H1 (cell line): ENCODE measurements around the gene PHACTR1. TPM values are rescaled to one million over a fixed set of nuclear protein-coding genes. Genes with fewer than 3 reads are reported as not detected.
"Not testable (repeated sequence)": the region's sequence is repeated elsewhere in the genome, so short reads cannot be mapped to it uniquely, and the experiment has no call there.

Experiments
- CTCF ChIA-PET: fragments of 300-600 bp; sonication (Branson Sonifier 250); formaldehyde crosslinking; loops from one replicate; lab custom pipeline; 2021; ENCODE audit not compliant: partially characterized antibody; lab: Charles Lee
- POLR2A ChIA-PET: fragments of 300-600 bp; sonication (Branson Sonifier 250); formaldehyde crosslinking; loops from one replicate; lab custom pipeline; 2021; ENCODE audit warnings: inconsistent platforms; ENCODE audit not compliant: partially characterized antibody; lab: Charles Lee
- DNase-seq, 2 experiments: peaks; one replicate each; pipeline versions ENCODE4 v3.0.0 to v3.0.0-alpha.2; 2010 to 2022; ENCODE audit warnings: low spot score in 2 of 2, low read depth in 1 of 2, mixed read lengths in 1 of 2
- FAIRE-seq: peaks from 2 replicates; lab custom pipeline; 2011; peaks lifted over from hg19 to GRCh38; lab: Jason Lieb, UNC
- H2AFZ ChIP-seq: 2 replicates; pipeline ENCODE4 v1.8.1; 2012; ENCODE audit warnings: low read length, inconsistent platforms
- H2AK5ac ChIP-seq: 2 replicates; pipeline ENCODE4 v1.6.1; 2013; ENCODE audit warnings: low read depth, low read length
- H2BK120ac ChIP-seq: replicated peaks from 2 replicates; pipeline ENCODE3; 2013; ENCODE audit warnings: low read depth, low read length, inconsistent platforms
- H2BK12ac ChIP-seq: 2 replicates; pipeline ENCODE4 v1.6.1; 2013; ENCODE audit warnings: low read depth, low read length
- H2BK15ac ChIP-seq: 2 replicates; pipeline ENCODE4 v1.6.1; 2013; ENCODE audit warnings: low read length
- H2BK20ac ChIP-seq: 2 replicates; pipeline ENCODE4 v1.6.1; 2013; ENCODE audit warnings: low read length
- H2BK5ac ChIP-seq: 2 replicates; pipeline ENCODE4 v1.6.1; 2013; ENCODE audit warnings: low read depth, low read length
- H3K14ac ChIP-seq: 2 replicates; pipeline ENCODE4 v1.6.1; 2013; ENCODE audit warnings: inconsistent platforms; ENCODE audit not compliant: insufficient read length
- H3K18ac ChIP-seq: 2 replicates; pipeline ENCODE4 v1.6.1; 2013; ENCODE audit warnings: low read length; ENCODE audit errors: extremely low read depth
- H3K23ac ChIP-seq: 2 replicates; pipeline ENCODE4 v1.6.1; 2013; ENCODE audit warnings: inconsistent platforms; ENCODE audit not compliant: insufficient read length
- H3K23me2 ChIP-seq: 2 replicates; pipeline ENCODE4 v1.6.1; 2013; ENCODE audit warnings: low read depth, low read length
- H3K27ac ChIP-seq: 2 replicates; pipeline ENCODE4 v1.6.1; 2011; ENCODE audit warnings: low read depth, low read length, inconsistent platforms
- H3K27me3 ChIP-seq, 4 experiments: replicated peaks in 1 of 4; 1 replicate in 1 of 4; 2 replicates in 3 of 4; pipeline versions ENCODE4 v1.6.1 to v1.8.1; 2011 to 2013; ENCODE audit warnings: low read length in 3 of 4, mild to moderate bottlenecking in 3 of 4, inconsistent platforms in 2 of 4, mixed read lengths in 2 of 4, moderate library complexity in 1 of 4; ENCODE audit not compliant: control insufficient read depth in 3 of 4, insufficient read depth in 3 of 4; ENCODE audit errors: extremely low read depth in 1 of 4
- H3K36me3 ChIP-seq, 4 experiments: 2 replicates each; pipeline versions ENCODE4 v1.6.1 to v1.8.1; 2011 to 2013; ENCODE audit warnings: mild to moderate bottlenecking in 4 of 4, low read length in 3 of 4, moderate library complexity in 2 of 4, control low read depth in 1 of 4, inconsistent platforms in 1 of 4; ENCODE audit not compliant: insufficient read depth in 4 of 4, control insufficient read depth in 2 of 4
- H3K4ac ChIP-seq: replicated peaks from 2 replicates; pipeline ENCODE3; 2013; ENCODE audit warnings: low read length, low read depth, mixed read lengths, inconsistent platforms; ENCODE audit not compliant: insufficient read length
- H3K4me1 ChIP-seq, 4 experiments: replicated peaks in 1 of 4; 1 replicate in 1 of 4; 2 replicates in 3 of 4; pipeline versions ENCODE4 v1.6.1 to v1.8.1; 2011 to 2013; ENCODE audit warnings: low read length in 3 of 4, inconsistent platforms in 2 of 4, mixed read lengths in 1 of 4; ENCODE audit not compliant: insufficient read depth in 4 of 4, control insufficient read depth in 3 of 4
- H3K4me2 ChIP-seq, 2 experiments: 2 replicates each; pipeline versions ENCODE4 v1.6.1 to v1.8.1; 2011 to 2013; ENCODE audit warnings: low read depth in 2 of 2, low read length in 2 of 2, control low read depth in 1 of 2, inconsistent platforms in 1 of 2, mild to moderate bottlenecking in 1 of 2; ENCODE audit not compliant: insufficient read depth in 1 of 2
- H3K4me3 ChIP-seq, 4 experiments: fragments of 200-600, 300-600 bp in 1 of 4; sonication (generic), shearing (Covaris generic), sonication (Bioruptor Twin) in 1 of 4; 2 replicates each; pipeline versions ENCODE4 v1.5.1 to v1.8.1; 2011 to 2016; ENCODE audit warnings: low read length in 4 of 4, low read depth in 3 of 4, control low read depth in 2 of 4, inconsistent platforms in 2 of 4, mild to moderate bottlenecking in 2 of 4, mixed read lengths in 1 of 4, moderate library complexity in 1 of 4; ENCODE audit not compliant: insufficient read depth in 2 of 4; ENCODE audit errors: extremely low read depth in 1 of 4
- H3K56ac ChIP-seq: replicated peaks from 2 replicates; pipeline ENCODE3; 2013; ENCODE audit warnings: low read depth, mild to moderate bottlenecking, mixed read lengths, low read length, inconsistent platforms; ENCODE audit not compliant: insufficient read length
- H3K79me1 ChIP-seq: 2 replicates; pipeline ENCODE4 v1.6.1; 2013; ENCODE audit warnings: low read depth, low read length, control low read depth
- H3K79me2 ChIP-seq, 2 experiments: 2 replicates each; pipeline versions ENCODE4 v1.6.1 to v1.8.1; 2012 to 2013; ENCODE audit warnings: low read length in 2 of 2, mild to moderate bottlenecking in 2 of 2, inconsistent platforms in 1 of 2; ENCODE audit not compliant: insufficient read depth in 2 of 2, control insufficient read depth in 1 of 2
- H3K9ac ChIP-seq, 4 experiments: replicated peaks in 1 of 4; 1 replicate in 1 of 4; 2 replicates in 3 of 4; pipeline versions ENCODE4 v1.6.1 to v1.8.1; 2011 to 2013; ENCODE audit warnings: low read depth in 3 of 4, low read length in 3 of 4, control low read depth in 2 of 4, mild to moderate bottlenecking in 2 of 4, moderate library complexity in 2 of 4, inconsistent platforms in 1 of 4; ENCODE audit errors: extremely low read depth in 1 of 4
- H3K9me3 ChIP-seq, 2 experiments: 2 replicates each; pipeline versions ENCODE4 v1.6.1 to v1.8.1; 2012 to 2013; ENCODE audit warnings: mild to moderate bottlenecking in 2 of 2, moderate library complexity in 2 of 2, control low read depth in 1 of 2, inconsistent platforms in 1 of 2, low read depth in 1 of 2, low read length in 1 of 2, mixed read lengths in 1 of 2; ENCODE audit not compliant: insufficient read depth in 2 of 2
- H4K20me1 ChIP-seq, 2 experiments: replicated peaks in 1 of 2; 2 replicates each; pipeline versions ENCODE3 to v1.8.1; 2011 to 2013; ENCODE audit warnings: inconsistent platforms in 2 of 2, low read length in 2 of 2, mild to moderate bottlenecking in 1 of 2; ENCODE audit not compliant: insufficient read depth in 2 of 2, control insufficient read depth in 1 of 2
- H4K5ac ChIP-seq: 2 replicates; pipeline ENCODE4 v1.6.1; 2013; ENCODE audit warnings: low read length, low read depth, mixed read lengths, inconsistent platforms; ENCODE audit not compliant: insufficient read length
- H4K8ac ChIP-seq: 2 replicates; pipeline ENCODE4 v1.8.0; 2013; ENCODE audit warnings: mild to moderate bottlenecking, moderate library complexity, low read length, inconsistent platforms; ENCODE audit not compliant: insufficient read depth; ENCODE audit errors: extremely low read depth
- H4K91ac ChIP-seq: replicated peaks from 2 replicates; pipeline ENCODE3; 2013; ENCODE audit warnings: low read length, mixed read lengths, inconsistent platforms; ENCODE audit not compliant: insufficient read length
- WGBS, 2 experiments: shearing (Covaris generic) in 1 of 2; methylation state at CpG; one replicate each; pipeline versions ENCODE4 v1.1.6 to v1.1.7; 2013 to 2015; ENCODE audit warnings: low lambda C conversion rate in 2 of 2, mixed read lengths in 2 of 2, inconsistent platforms in 1 of 2, low coverage in 1 of 2, missing lambda C conversion rate in 1 of 2; ENCODE audit not compliant: insufficient replicate concordance in 2 of 2, insufficient coverage in 1 of 2, insufficient read length in 1 of 2; ENCODE audit errors: extremely low coverage in 1 of 2, missing lambda C conversion rate in 1 of 2; 5-methylcytosine and 5-hydroxymethylcytosine counted together
- polyA plus RNA-seq, 7 experiments: library from polyadenylated mRNA; depleted of rRNA in 3 of 7; stranded (reverse) in 5 of 7; unstranded in 2 of 7; fragments of >200 nt in 5 of 7; fragments of 200-250 nt in 2 of 7; gene quantifications; 1 replicate in 5 of 7; 2 replicates in 1 of 7; 4 replicates in 1 of 7; pipeline versions ENCODE4 v1.2.1 to v1.2.3, GENCODE V29; 2011 to 2013; ENCODE audit warnings: missing spikeins in 2 of 7, mixed read lengths in 2 of 7
- total RNA-seq: library from RNA; stranded (reverse); fragmentation: NEBNext Ultra II Directional; extraction: Animal tissue kit (Norgen Biotek cat#: 25700); gene quantifications from 2 replicates; pipeline ENCODE4 v1.2.1, GENCODE V29; 2021

The PHACTR1 gene
- total and polyA plus RNA-seq, 2 of the 8 experiments (the other 6 are each of a cell fraction or from before 2014, with no cell fraction given) = 3.9 to 17.1 TPM

DNA sequence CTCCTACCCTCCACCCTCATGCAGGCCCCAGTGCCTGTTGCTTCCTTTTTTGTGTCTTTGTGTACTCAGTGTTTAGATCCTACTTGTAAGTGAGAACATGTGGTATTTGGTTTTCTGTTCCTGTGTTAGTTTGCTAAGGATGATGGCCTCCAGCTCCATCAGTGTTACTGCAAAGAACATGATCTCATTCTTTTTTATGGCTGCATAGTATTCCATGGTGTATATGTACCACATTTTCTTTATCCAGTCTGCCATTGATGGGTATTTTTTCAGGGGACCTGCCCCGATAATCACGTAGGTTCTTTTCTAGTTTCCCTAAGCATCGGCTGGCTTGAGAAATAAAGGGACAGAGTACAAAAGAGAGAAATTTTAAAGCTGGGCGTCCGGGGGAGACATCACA is 527.2 kb downstream of the PHACTR1 start:
- H4K20me1 ChIP-seq, H3K4me3 ChIP-seq, H2AK5ac ChIP-seq, H2BK12ac ChIP-seq, H3K9ac ChIP-seq, H2BK120ac ChIP-seq, H2AFZ ChIP-seq, H3K18ac ChIP-seq, H3K56ac ChIP-seq, H3K23me2 ChIP-seq, H4K8ac ChIP-seq, H3K79me2 ChIP-seq, H2BK15ac ChIP-seq, H3K14ac ChIP-seq, H3K23ac ChIP-seq, H3K9me3 ChIP-seq, FAIRE-seq, H4K91ac ChIP-seq, H3K36me3 ChIP-seq, H3K79me1 ChIP-seq, DNase-seq, H4K5ac ChIP-seq, H3K4ac ChIP-seq, H2BK20ac ChIP-seq, H2BK5ac ChIP-seq, H3K27ac ChIP-seq, H3K27me3 ChIP-seq, H3K4me2 ChIP-seq: not testable (repeated sequence)
- 96% methylated on average over 5 of the region's 5 CpGs; no CpG with 5 or more reads in 1 of the 2 experiments for WGBS, 2 experiments
- CTCF ChIA-PET = interaction anchor here (0.8 kb wide), 1 partner anchor 185 kb away, joined by 3 read pairs; no protein-coding TSS in a partner anchor
- POLR2A ChIA-PET = interaction anchor here (0.6 kb wide), 1 partner anchor 57 kb away, joined by 3 read pairs; no protein-coding TSS in a partner anchor
- peaks cover 0 to 12% (median 7%) of the 10 kb centered on the region in 4 experiments; a peak in 4 of 7 replicates for H3K4me1 ChIP-seq
